Measurements from ENCODE around the gene OTULIN. TPM values are rescaled to one million over a fixed set of nuclear protein-coding genes. Genes with fewer than 3 reads are reported as not detected.

Gene OTULIN
- total and polyA plus RNA-seq, 2 of the 13 experiments (the other 11 are each of a cell fraction or from before 2014, with no cell fraction given) = 7.0 to 34.8 TPM

DNA sequence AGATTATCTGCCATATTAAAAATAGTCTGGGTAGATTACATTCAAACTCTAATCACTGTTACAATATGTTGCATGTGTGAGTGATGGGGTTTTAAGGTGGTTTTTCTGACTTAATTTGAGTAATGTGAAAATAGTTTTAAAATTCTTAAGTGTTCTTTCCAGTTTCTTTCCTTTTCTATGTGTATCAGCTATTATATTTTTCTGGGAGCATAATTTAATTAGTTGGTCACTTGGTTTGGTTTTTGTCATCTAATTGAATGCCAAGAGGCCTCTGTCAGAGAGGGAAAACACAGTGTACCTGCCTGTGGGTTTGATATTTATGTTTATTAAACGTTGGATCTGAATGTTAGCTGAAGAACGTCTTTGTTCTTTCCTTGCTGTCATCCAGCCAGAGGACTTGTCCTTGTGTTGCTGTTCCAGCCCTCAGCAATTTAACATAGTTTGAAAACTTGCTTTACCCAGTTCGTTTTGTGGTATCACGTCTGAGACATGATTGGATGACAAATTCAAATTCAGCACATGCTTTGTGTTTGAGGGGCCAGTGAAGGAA lies 19.5 kb downstream of the OTULIN start (continued):
- TF ChIP-seq, protein P1, sequence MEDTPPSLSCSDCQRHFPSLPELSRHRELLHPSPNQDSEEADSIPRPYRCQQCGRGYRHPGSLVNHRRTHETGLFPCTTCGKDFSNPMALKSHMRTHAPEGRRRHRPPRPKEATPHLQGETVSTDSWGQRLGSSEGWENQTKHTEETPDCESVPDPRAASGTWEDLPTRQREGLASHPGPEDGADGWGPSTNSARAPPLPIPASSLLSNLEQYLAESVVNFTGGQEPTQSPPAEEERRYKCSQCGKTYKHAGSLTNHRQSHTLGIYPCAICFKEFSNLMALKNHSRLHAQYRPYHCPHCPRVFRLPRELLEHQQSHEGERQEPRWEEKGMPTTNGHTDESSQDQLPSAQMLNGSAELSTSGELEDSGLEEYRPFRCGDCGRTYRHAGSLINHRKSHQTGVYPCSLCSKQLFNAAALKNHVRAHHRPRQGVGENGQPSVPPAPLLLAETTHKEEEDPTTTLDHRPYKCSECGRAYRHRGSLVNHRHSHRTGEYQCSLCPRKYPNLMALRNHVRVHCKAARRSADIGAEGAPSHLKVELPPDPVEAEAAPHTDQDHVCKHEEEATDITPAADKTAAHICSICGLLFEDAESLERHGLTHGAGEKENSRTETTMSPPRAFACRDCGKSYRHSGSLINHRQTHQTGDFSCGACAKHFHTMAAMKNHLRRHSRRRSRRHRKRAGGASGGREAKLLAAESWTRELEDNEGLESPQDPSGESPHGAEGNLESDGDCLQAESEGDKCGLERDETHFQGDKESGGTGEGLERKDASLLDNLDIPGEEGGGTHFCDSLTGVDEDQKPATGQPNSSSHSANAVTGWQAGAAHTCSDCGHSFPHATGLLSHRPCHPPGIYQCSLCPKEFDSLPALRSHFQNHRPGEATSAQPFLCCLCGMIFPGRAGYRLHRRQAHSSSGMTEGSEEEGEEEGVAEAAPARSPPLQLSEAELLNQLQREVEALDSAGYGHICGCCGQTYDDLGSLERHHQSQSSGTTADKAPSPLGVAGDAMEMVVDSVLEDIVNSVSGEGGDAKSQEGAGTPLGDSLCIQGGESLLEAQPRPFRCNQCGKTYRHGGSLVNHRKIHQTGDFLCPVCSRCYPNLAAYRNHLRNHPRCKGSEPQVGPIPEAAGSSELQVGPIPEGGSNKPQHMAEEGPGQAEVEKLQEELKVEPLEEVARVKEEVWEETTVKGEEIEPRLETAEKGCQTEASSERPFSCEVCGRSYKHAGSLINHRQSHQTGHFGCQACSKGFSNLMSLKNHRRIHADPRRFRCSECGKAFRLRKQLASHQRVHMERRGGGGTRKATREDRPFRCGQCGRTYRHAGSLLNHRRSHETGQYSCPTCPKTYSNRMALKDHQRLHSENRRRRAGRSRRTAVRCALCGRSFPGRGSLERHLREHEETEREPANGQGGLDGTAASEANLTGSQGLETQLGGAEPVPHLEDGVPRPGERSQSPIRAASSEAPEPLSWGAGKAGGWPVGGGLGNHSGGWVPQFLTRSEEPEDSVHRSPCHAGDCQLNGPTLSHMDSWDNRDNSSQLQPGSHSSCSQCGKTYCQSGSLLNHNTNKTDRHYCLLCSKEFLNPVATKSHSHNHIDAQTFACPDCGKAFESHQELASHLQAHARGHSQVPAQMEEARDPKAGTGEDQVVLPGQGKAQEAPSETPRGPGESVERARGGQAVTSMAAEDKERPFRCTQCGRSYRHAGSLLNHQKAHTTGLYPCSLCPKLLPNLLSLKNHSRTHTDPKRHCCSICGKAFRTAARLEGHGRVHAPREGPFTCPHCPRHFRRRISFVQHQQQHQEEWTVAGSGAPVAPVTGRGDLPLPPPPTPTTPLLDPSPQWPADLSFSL (CRISPR knock-in tag; IDR thresholded peaks at IDR 0.05) = no peak
- TF ChIP-seq ZNF432 (CRISPR knock-in tag; IDR thresholded peaks at IDR 0.05; ENCODE audit: borderline replicate concordance) (no peak), ISL2 (CRISPR knock-in tag; IDR thresholded peaks at IDR 0.05) (no peak), ZNF510 (CRISPR knock-in tag; IDR thresholded peaks at IDR 0.05; ENCODE audit: low read depth) (no peak), FOXJ3 (CRISPR knock-in tag; IDR thresholded peaks at IDR 0.05; ENCODE audit: borderline replicate concordance) (no peak), TCF12 (IDR thresholded peaks at IDR 0.05) (no peak), TCF12 (CRISPR knock-in tag; IDR thresholded peaks at IDR 0.05) (no peak)
- TF ChIP-seq, protein P2, sequence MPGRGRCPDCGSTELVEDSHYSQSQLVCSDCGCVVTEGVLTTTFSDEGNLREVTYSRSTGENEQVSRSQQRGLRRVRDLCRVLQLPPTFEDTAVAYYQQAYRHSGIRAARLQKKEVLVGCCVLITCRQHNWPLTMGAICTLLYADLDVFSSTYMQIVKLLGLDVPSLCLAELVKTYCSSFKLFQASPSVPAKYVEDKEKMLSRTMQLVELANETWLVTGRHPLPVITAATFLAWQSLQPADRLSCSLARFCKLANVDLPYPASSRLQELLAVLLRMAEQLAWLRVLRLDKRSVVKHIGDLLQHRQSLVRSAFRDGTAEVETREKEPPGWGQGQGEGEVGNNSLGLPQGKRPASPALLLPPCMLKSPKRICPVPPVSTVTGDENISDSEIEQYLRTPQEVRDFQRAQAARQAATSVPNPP (CRISPR knock-in tag; IDR thresholded peaks at IDR 0.05) = no peak

Measured in HepG2 (cell line).